OCI-LY3 (cell line): ENCODE measurements around the gene SLC5A11.

Experiments
- EZH2phosphoT487 ChIP-seq: fragments of 200-600 bp; shearing (Covaris generic); IDR thresholded peaks from 2 replicates; pipeline ENCODE4 v1.6.1; 2018; ENCODE audit warnings: antibody characterized with exemption, mixed run types, low read depth
- TF ChIP-seq, protein P1 (sequence below): fragments of 200-600, 300-600 bp; sonication (generic); IDR thresholded peaks from 2 replicates; pipeline ENCODE4 v1.5.1; 2014; ENCODE audit warnings: antibody characterized with exemption, low read length, low read depth

DNA sequence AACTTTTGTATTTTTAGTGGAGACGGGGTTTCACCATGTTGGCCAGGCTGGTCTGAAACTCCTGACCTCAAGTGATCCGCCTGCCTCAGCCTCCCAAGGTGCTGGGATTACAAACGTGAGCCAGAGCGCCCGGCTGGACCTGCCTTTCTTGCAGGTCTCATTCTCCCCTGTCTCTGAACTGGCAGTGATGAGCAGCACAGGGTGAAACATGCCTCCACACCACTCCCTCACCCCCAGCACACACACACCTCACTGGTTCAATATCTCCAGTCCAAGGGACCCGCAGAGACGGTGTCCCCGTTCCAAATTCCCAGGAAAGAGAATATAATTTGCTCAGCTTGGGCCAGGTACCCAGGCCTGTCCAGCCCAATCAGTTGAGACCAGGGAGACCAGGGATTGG lies 23.3 kb downstream of the SLC5A11 start:
- TF ChIP-seq, protein P1, sequence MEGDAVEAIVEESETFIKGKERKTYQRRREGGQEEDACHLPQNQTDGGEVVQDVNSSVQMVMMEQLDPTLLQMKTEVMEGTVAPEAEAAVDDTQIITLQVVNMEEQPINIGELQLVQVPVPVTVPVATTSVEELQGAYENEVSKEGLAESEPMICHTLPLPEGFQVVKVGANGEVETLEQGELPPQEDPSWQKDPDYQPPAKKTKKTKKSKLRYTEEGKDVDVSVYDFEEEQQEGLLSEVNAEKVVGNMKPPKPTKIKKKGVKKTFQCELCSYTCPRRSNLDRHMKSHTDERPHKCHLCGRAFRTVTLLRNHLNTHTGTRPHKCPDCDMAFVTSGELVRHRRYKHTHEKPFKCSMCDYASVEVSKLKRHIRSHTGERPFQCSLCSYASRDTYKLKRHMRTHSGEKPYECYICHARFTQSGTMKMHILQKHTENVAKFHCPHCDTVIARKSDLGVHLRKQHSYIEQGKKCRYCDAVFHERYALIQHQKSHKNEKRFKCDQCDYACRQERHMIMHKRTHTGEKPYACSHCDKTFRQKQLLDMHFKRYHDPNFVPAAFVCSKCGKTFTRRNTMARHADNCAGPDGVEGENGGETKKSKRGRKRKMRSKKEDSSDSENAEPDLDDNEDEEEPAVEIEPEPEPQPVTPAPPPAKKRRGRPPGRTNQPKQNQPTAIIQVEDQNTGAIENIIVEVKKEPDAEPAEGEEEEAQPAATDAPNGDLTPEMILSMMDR = no peak
- TF ChIP-seq EZH2phosphoT487 = no peak
